AG09309 (cell line): Measurements from ENCODE around the gene WBP4.

Experiments used
- DNase-seq: peaks from one replicate; pipeline ENCODE4 v3.0.0-alpha.2; 2010; ENCODE audit warnings: low read depth
- H3K4me3 ChIP-seq: 2 replicates; pipeline ENCODE4 v1.5.1; 2011; ENCODE audit warnings: mild to moderate bottlenecking, low read depth, low read length, moderate library complexity; ENCODE audit not compliant: control insufficient read depth
- TF ChIP-seq, protein P1 (sequence below): IDR thresholded peaks from 2 replicates; pipeline ENCODE4 v1.5.1; 2011; ENCODE audit warnings: mild to moderate bottlenecking, low read depth, low read length, inconsistent platforms; ENCODE audit not compliant: insufficient read depth, control insufficient read depth; ENCODE audit errors: missing control alignments

WBP4 gene

DNA sequence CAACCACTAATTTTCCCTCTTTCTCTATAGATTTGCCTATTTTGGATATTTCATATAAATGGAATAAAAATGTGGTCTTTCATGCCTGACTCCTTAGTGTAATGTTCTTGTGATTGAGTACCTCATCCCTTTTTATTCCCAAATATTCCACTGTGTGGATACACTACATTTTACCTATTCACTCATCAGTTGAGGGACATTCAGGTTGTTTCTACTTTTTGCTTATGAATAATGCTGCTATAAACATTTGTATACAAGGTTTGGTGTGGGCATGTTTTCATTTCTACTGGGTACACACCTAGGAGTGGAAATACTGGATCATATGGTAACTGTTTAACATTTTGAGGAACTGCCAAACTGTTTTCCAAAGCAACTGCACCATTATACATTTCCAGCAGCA, 5.1 kb upstream of the WBP4 start:
- TF ChIP-seq, protein P1, sequence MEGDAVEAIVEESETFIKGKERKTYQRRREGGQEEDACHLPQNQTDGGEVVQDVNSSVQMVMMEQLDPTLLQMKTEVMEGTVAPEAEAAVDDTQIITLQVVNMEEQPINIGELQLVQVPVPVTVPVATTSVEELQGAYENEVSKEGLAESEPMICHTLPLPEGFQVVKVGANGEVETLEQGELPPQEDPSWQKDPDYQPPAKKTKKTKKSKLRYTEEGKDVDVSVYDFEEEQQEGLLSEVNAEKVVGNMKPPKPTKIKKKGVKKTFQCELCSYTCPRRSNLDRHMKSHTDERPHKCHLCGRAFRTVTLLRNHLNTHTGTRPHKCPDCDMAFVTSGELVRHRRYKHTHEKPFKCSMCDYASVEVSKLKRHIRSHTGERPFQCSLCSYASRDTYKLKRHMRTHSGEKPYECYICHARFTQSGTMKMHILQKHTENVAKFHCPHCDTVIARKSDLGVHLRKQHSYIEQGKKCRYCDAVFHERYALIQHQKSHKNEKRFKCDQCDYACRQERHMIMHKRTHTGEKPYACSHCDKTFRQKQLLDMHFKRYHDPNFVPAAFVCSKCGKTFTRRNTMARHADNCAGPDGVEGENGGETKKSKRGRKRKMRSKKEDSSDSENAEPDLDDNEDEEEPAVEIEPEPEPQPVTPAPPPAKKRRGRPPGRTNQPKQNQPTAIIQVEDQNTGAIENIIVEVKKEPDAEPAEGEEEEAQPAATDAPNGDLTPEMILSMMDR: no peak
- no peak overlapping the region for H3K4me3 ChIP-seq
- DNase-seq: no peak

DNA sequence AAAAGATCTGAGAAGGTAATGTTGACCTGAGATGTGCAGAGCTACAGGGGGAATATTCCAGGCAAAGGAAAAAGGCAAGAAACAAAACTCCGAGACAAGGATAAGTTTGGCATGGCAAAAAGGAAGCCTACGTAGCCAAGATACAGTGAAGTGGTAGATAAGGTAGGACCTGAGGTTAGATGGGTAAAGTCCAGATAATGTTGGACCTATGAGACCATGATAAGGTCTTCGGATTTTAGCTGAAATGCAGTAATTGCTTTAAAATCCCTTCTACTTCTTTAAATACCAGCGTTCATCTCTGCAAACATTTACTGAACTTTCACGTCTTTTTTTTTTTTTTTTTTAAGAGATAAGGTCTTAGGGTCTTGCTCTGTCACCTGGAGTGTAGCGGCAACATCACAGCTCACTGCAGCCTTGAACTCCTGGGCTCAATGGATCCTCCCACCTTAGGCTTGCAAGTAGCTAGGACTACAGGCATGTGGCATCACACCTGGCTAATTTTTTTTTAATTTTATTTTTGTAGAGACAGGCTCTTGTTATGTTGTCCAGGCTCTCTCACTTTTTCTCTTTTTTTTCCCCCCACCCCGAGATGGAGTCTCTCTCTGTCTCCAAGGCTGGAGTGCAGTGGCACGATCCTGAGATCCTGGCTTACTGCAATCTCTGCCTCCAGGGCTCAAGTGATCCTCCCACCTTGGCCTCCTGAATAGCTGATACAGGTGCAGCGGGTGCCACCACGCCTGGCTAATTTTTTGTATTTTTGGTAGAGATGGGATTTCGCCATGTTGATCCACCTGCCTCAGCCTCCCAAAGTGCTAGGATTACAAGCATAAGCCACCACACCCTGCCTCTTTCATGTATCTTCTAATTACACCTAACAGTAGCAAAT, 4.2 kb upstream of the WBP4 start:
- TF ChIP-seq, protein P1: no peak
- DNase-seq: no peak
- no peak overlapping the region for H3K4me3 ChIP-seq

DNA sequence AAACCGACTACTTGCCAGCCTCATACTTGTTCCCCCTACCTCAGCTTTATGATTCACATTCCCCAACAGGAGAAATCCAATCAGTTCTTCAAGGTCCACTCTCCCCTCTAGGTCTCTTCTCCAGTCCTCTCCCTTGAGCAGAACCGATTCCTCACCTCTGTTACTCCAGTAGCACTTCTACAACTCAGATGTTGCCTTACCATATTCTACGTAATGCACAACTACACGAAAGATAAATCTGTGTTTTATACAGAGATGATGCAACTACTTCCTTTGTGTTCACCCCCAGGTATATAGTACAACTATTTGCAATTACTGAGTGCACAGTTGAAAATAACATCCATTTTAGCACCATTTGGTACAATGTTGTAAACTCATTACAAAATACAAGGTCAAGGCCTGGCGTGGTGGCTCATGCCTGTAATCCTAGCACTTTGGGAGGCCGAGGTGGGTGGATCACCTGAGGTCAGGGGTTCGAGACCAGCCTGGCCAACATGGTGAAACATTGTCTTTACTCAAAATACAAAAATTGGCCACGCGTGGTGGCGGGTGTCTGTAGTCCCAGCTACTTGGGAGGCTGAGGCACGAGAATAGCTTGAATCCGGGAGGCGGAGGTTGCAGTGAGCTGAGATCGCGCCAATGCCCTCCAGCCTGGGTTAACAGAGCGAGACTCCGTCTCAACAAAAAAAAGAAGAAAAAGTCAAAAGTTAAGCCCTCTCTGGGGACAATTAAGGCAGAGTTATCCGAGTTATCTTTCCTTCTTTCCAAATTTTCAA, 2.8 kb upstream of the WBP4 start:
- H3K4me3 ChIP-seq: peak overlapping the region; percentile 85
- no peak for DNase-seq
- TF ChIP-seq, protein P1: no peak

DNA sequence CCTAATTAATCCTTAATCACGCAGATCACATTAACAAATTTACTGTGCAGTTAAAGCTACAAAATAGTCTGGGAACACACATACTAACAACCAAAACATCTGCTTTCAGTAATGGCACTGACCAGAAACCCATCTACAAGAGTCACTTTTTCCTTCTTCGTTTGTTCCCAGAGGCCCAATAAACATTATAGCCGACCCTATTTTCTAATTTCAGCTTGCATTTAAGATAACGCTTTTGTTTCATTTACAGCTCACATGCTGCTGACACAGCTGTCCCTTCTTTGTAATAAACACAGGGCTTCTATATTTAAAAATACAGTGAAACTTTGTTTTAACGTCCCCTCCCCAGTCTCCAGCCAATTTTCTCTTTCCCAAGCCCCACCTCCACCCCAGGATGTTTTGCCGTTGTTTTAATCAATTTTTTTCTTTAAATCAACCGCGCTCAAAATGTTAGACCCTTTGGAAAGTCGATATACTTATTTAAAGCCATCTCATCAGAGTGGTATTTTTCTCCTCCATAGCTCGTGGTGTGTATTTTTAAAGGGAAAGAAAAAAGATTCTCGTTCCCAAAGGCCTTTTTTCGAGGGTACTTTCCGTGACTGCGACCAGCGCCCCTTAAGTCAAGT, 1.7 kb upstream of the WBP4 start:
- H3K4me3 ChIP-seq: peak overlapping the region; percentile 85
- TF ChIP-seq, protein P1: no peak
- no peak for DNase-seq

DNA sequence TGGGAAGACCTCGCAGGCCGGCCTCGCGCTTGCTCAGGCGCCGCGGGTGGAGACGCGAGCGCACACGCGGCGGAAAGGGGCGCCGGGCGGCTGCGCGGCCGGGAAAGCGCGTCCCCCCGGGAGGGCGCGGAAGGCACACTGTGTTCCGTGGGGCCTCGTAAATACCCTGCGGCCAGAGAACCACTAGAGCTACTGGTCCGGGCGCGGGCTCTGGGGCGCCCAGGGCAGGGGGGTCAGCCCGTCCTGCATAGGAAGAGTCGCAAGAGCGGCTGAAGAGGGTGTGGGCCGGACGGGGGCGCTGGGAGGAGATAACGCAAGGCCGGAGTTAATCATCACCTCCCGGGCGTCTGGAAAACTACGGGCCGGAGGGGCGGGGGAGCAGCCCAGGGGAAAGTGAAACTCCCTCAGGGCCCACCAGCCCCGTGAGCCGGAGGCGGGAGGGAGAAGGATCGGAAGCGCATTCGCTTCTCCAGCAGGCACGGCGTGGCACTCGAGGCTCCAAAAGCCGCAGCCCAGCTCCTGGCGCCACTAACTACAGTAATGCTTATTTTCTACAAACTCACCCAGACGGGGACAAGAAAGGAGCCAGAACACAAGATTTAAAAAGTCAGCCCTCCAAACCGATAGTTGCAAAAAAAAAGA, 1.1 kb upstream of the WBP4 start:
- TF ChIP-seq, protein P1: peak; percentile 36
- peak overlapping the region; percentile 85 for H3K4me3 ChIP-seq
- DNase-seq: peak; percentile 63

DNA sequence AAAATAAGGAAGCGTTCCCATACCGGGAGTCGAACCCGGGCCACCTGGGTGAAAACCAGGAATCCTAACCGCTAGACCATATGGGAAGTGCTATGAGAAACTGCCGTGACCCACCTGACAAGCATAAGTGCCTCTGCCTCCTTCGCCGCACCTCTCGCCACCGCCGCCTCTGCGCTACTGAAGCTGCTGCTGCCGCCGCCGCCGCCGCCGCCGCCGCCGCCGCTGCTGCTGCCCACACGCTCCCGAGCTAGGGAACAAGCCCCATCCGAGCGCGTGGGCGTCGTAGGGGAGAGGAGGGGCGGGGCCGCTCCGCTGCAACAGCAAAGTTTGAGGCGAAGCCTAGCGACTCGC, 610 bp upstream of the WBP4 start:
- peak overlapping the region; percentile 85 for H3K4me3 ChIP-seq
- TF ChIP-seq, protein P1: no peak
- no peak for DNase-seq
